K562 (cell line): ENCODE results near the gene PLEKHH3. TPM values are rescaled to one million over a fixed set of nuclear protein-coding genes. Genes with fewer than 3 reads are reported as not detected.

Experiments used
- CBFA2T2 ChIP-seq: fragments of 450-650 bp; conservative IDR thresholded peaks from 2 replicates; pipeline ENCODE4 v1.6.1; 2017; ENCODE audit warnings: mild to moderate bottlenecking
- GTF3C2 ChIP-seq: IDR thresholded peaks from 3 replicates; pipeline ENCODE4 v1.6.1; 2011; ENCODE audit warnings: borderline replicate concordance, mild to moderate bottlenecking, moderate library complexity; ENCODE audit not compliant: insufficient read length; ENCODE audit errors: extremely low read depth
- IFI16 ChIP-seq: fragments of 250-450 bp; sonication (Bioruptor Pico); IDR thresholded peaks from 2 replicates; pipeline ENCODE4 v2.1.2; 2022; ENCODE audit warnings: mild to moderate bottlenecking, inconsistent platforms
- MBD1 ChIP-seq: fragments of 250-450 bp; sonication (Bioruptor Pico); IDR thresholded peaks from 2 replicates; pipeline ENCODE4 v1.8.0; 2022; ENCODE audit warnings: inconsistent platforms
- NR2F6 ChIP-seq: fragments of 450-650 bp; formaldehyde crosslinking; IDR thresholded peaks from 2 replicates; pipeline ENCODE4 v1.4.0; 2020; ENCODE audit warnings: mild to moderate bottlenecking
- SMARCA5 ChIP-seq: fragments of 450-650 bp; IDR thresholded peaks from 2 replicates; pipeline ENCODE4 v1.6.1; 2016
- SNIP1 ChIP-seq: fragments of 450-650 bp; IDR thresholded peaks from 2 replicates; pipeline ENCODE4 v1.7.1; 2017; ENCODE audit warnings: low read depth, mild to moderate bottlenecking
- TCF3 ChIP-seq: sonication (generic); formaldehyde crosslinking; IDR thresholded peaks from 2 replicates; pipeline ENCODE4 v1.4.0; 2020; ENCODE audit warnings: mild to moderate bottlenecking, missing genetic modification reagents
- TRIM25 ChIP-seq: fragments of 450-650 bp; IDR thresholded peaks from 2 replicates; pipeline ENCODE4 v1.7.0; 2016; ENCODE audit warnings: borderline replicate concordance
- ZBTB2 ChIP-seq: fragments of 450-650 bp; IDR thresholded peaks from 2 replicates; pipeline ENCODE4 v1.6.1; 2016; ENCODE audit warnings: antibody characterized with exemption
- ZBTB26 ChIP-seq: fragments of 450-650 bp; formaldehyde crosslinking; IDR thresholded peaks from 2 replicates; pipeline ENCODE4 v1.4.0; 2022; ENCODE audit warnings: missing genetic modification characterization
- polyA plus RNA-seq, 8 experiments: library from polyadenylated mRNA; depleted of rRNA in 4 of 8; stranded (reverse) in 5 of 8; unstranded in 3 of 8; fragments of >200 nt; fragmentation: Nextera tagmentation in 2 of 8; fragmentation: Illumina TruSeq in 1 of 8; extraction: Ambion mirVana in 2 of 8; extraction: Trizol in 1 of 8; gene quantifications; 2 replicates each; pipeline versions ENCODE4 v1.2.1 to v1.2.3, GENCODE V29; 2011 to 2014; ENCODE audit warnings: inconsistent platforms in 1 of 8, missing spikeins in 1 of 8
- total RNA-seq, 7 experiments: library from RNA; depleted of rRNA in 6 of 7; stranded (reverse); fragments of >200 nt in 6 of 7; fragmentation: Illumina TruSeq in 2 of 7; extraction: Trizol in 2 of 7; gene quantifications; 2 replicates each; pipeline versions ENCODE4 v1.2.1 to v1.2.3, GENCODE V29; 2011 to 2021; ENCODE audit warnings: low replicate concordance in 1 of 7

PLEKHH3 gene
- total and polyA plus RNA-seq, 9 of the 15 experiments (the other 6 are each of a cell fraction or from before 2014, with no cell fraction given): 0.58 to 34.5 (median 5.0) TPM

- TF ChIP-seq TRIM25: no peak
- TF ChIP-seq CBFA2T2: no peak; the same call in 1 of the 2 replicates
- no peak for TF ChIP-seq MBD1 (CRISPR knock-in tag)
- TF ChIP-seq NR2F6: no peak
- no peak for TF ChIP-seq TCF3 (CRISPR knock-in tag)
- no peak for TF ChIP-seq GTF3C2
- no peak for TF ChIP-seq IFI16 (CRISPR knock-in tag)
- 0 out of 2 replicates have a peak, but pooled peaks have one; percentile 44 for TF ChIP-seq ZBTB2
- peak; percentile 91 for TF ChIP-seq SMARCA5
- no peak for TF ChIP-seq SNIP1
- 0 out of 2 replicates have a peak, but pooled peaks have one; percentile 3 for TF ChIP-seq ZBTB26 (CRISPR knock-in tag)
Observed at GRCh38 chr17:42677012-42677857, 441 bp upstream of the PLEKHH3 start (continued).
